ENCODE data around the gene RAB27A. TPM values are rescaled to one million over a fixed set of nuclear protein-coding genes. Genes with fewer than 3 reads are reported as not detected.
"Not testable (repeated sequence)": the region's sequence is repeated elsewhere in the genome, so short reads cannot be mapped to it uniquely, and the experiment has no call there.

RAB27A gene
- total RNA-seq, 1 experiment from 2014 or later: 8.0 TPM

- Histone ChIP-seq H3K4me1 (ENCODE audit: control insufficient read depth, insufficient read depth, low read length) (no peaks in the 10 kb centered on the region), H3K27ac (ENCODE audit: low read length) (no peak overlapping the region), H3K27me3 (ENCODE audit: control insufficient read depth, insufficient read depth, low read length) (no peaks in the 10 kb centered on the region), H3K9me3 (ENCODE audit: control insufficient read depth, insufficient read depth, low read depth, low read length) (no peaks in the 10 kb centered on the region), H3K4me3 (ENCODE audit: low read depth in 2 of 2, low read length in 2 of 2) (no peak overlapping the region), H3K36me3 (ENCODE audit: control insufficient read depth, insufficient read depth, low read length) (no peaks in the 10 kb centered on the region)
- intact Hi-C loops (cut with micrococcal nuclease; ENCODE audit: unreplicated experiment) (no loop called here), in situ Hi-C loops (cut with HindIII; ENCODE audit: low pct_unique_long_range_greater_than_20kb, low sequenced_read_pairs) (no loop called here)
- ChIA-PET CTCF (no interaction called here), POLR2A (no interaction called here)
- no peak for ATAC-seq
- TF ChIP-seq TCF7L2 (IDR thresholded peaks at IDR 0.05; ENCODE audit: low read depth, low read length) (no peak), SIN3A (IDR thresholded peaks at IDR 0.05; ENCODE audit: borderline replicate concordance, insufficient read depth, low read depth, low read length) (no peak), REST (IDR thresholded peaks at IDR 0.05; ENCODE audit: insufficient read depth in 1 of 2, low read depth in 2 of 2, low read length in 1 of 2) (no peak), POLR2AphosphoS5 (IDR thresholded peaks at IDR 0.05; ENCODE audit: low read depth, low read length) (no peak), CTCF (IDR thresholded peaks at IDR 0.05) (no peak)
- no TSS peak for BruUV-seq (replicated peaks)
- no peak for DNase-seq (ENCODE audit: low read depth, low spot score)
Measured at GRCh38 chr15:55282284-55282833, 7.3 kb downstream of the RAB27A start.

GRCh38 chr15:55281517-55282228 is 7.9 kb downstream of the RAB27A start:
- intact Hi-C loops (cut with micrococcal nuclease; ENCODE audit: unreplicated experiment): no loop called here
- ChIA-PET POLR2A (no interaction called here), CTCF (no interaction called here)
- DNase-seq (ENCODE audit: low read depth, low spot score) (no peak), ATAC-seq (no peak)
- H3K36me3 ChIP-seq (ENCODE audit: control insufficient read depth, insufficient read depth, low read length): no peaks in the 10 kb centered on the region
- H3K4me3 ChIP-seq (ENCODE audit: low read depth in 2 of 2, low read length in 2 of 2): no peak overlapping the region
- no peak overlapping the region for H3K27ac ChIP-seq (ENCODE audit: low read length)
- no TSS peak for BruUV-seq (replicated peaks)
- TF ChIP-seq SIN3A (IDR thresholded peaks at IDR 0.05; ENCODE audit: borderline replicate concordance, insufficient read depth, low read depth, low read length) (no peak), CTCF (IDR thresholded peaks at IDR 0.05) (no peak)
- no peaks in the 10 kb centered on the region for H3K9me3 ChIP-seq (ENCODE audit: control insufficient read depth, insufficient read depth, low read depth, low read length)
- no peaks in the 10 kb centered on the region for H3K27me3 ChIP-seq (ENCODE audit: control insufficient read depth, insufficient read depth, low read length)
- no peaks in the 10 kb centered on the region for H3K4me1 ChIP-seq (ENCODE audit: control insufficient read depth, insufficient read depth, low read length)
- in situ Hi-C loops (cut with HindIII; ENCODE audit: low pct_unique_long_range_greater_than_20kb, low sequenced_read_pairs): no loop called here

- in situ Hi-C loops (cut with HindIII; ENCODE audit: low pct_unique_long_range_greater_than_20kb, low sequenced_read_pairs); BruUV-seq (replicated peaks); POLR2A ChIA-PET: not testable (repeated sequence)
Measured at GRCh38 chr15:55280589-55280988, 9.0 kb downstream of the RAB27A start.

More at GRCh38 chr15:55280589-55280988, 9.0 kb downstream of the RAB27A start:
- intact Hi-C loops (cut with micrococcal nuclease; ENCODE audit: unreplicated experiment); H3K27me3 ChIP-seq (ENCODE audit: control insufficient read depth, insufficient read depth, low read length); H3K9me3 ChIP-seq (ENCODE audit: control insufficient read depth, insufficient read depth, low read depth, low read length); H3K27ac ChIP-seq (ENCODE audit: low read length); ATAC-seq; CTCF ChIA-PET; H3K36me3 ChIP-seq (ENCODE audit: control insufficient read depth, insufficient read depth, low read length); H3K4me3 ChIP-seq (ENCODE audit: low read depth in 2 of 2, low read length in 2 of 2); DNase-seq (ENCODE audit: low read depth, low spot score); H3K4me1 ChIP-seq (ENCODE audit: control insufficient read depth, insufficient read depth, low read length): not testable (repeated sequence)
